HG02852 (cell line): ENCODE measurements around the gene FGF8.

Experiments
- ATAC-seq: cut with Tn5 transposase; IDR thresholded peaks from one replicate; pipeline ENCODE4 v1.9.1; 2021; ENCODE audit warnings: mild to moderate bottlenecking, moderate library complexity; ENCODE audit not compliant: unreplicated experiment

Gene FGF8

DNA sequence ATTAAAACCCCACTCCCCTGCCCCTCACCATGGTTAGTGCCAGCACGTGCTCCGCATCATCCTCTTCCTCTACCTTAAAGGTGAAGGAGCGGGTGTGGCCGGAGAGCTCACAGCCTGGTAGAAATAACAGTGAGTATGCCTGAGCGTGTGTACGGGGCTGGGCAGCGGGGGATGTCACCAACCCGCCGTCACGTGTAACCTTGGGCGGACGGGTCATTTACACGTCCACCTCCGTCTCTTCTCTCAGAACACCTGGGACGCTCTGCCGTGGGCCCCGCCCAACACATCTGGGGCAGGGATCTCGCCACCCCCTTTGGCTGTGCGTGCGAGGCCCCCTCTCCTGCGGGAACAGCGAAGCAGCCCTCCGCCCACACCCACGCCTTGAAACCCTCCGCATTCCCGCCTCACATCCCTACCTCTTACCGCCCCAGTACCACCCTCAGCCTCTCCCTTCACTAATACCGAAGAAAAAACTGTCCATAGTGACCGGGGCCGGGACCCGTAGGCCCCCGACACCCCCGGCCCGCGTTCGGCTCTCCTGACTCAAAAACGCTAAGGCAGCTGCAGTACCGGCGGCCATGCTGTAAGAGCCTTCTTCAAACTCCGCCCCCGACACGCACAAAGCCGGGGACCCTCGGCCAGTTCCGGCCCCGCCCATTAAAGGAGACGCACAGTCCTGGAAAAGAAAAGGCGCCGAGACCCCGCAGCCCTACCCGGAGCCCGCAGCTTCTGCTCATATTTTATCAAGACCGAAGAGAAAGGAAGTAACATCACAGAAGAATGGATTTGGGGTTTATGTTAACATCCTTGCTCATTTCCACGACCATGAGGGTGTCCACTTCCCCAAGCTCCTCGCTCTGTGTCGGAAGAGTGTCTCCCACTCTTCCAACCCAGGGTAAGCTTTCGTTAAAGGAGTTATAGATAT is 7.2 kb upstream of the FGF8 start, which contains the start of gene NPM3:
Gene NPM3, minus strand, starts transcription at position 636 of the 925 bp plus-strand sequence. Its CDS starts 56 bp downstream, at position 580.
- ATAC-seq = peak; percentile 73

DNA sequence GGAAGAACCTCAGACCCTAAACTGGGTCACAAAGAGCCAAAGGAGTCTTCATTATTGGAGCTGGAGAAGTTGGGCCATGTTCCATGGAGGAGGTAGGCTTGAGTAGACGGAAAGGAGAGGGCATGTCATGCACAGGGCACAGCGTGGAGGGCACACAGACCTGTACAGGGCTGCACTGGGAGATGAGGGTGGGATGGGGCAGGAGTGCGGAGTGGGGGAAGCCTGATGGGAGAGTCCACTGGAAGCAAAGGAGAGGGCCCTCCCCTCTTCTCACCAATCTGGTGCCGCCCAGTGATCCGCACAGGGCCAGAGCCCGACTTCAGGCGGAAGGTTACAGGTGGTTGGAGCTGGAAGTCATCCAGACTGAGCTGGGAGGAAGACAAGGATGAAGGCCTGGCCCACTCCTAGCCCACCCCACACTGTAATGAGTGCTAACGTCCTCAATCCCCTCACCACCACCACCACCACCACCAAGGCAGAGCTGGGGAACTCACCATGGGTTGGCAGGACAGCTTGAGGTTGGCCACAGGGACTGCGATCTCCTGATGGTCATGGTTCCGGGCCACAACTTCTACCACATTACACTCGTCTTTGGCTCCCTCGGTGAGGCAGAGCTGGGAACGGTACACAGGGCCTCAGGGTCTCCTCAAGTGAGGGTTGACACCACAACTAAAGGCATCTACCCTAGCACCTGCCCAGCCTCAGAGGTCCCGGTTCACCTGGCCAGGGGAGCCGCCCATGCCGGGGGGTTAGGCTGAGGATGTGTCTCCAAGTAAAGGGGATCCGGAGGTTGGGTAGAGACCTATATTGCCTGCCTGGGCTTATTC is 6.3 kb upstream of the FGF8 start:
- ATAC-seq = no peak

DNA sequence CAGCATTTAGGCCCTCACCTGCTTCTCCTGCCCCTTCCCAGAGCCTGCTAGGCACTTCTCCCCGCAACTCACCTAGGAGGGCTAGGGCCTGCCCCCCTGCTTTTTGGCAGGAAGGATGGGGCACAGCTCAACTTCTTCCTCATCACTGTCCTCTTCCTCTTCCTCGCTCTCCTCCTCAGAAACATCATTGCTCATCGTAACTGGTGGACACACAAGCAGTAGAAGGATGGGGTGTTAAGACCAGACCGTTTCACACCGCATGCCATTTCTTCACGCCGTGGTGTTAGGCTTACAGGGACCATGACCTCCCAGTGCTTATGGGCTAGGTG is 5.7 kb upstream of the FGF8 start:
- ATAC-seq = no peak

DNA sequence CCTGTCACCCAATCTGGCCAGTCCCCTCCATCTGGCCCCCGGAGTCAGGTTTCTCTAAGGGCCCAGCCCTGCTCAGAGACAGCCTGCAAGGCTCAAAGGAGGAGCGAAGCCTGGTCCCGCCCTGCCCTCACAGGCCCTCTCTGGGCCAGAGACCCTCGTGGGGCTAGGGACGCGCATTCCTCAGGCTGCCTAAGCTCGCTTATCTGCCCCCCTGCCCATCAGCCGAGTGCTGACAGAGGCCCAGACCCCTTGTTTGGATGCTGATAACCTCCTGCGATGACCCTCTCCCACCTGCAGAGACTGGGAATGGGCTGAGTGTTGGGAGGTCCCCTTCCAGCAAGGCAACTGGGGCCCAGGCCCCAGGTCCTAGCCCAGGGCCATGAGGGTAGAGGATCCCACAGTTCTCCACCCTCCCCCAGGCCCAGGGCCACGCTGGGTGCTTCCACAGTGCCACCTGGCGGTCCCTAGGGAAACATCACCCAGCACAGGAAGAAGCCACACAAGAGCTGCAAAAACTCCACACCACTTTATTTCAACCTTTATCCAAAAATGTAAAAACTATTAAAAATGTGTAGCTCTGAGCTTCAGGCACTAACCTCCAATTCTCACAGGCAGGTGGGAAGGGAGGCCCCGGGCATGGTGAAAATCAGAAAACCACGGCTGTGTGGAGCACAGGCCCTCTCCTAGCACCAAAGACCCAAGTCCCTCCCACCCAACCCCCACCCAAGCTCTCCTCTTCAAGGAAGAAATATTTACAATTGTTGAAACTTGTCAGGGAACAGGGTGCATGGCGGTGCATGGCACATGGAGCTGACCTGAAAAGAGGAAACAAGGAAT is 5.1 kb upstream of the FGF8 start:
- no peak for ATAC-seq

DNA sequence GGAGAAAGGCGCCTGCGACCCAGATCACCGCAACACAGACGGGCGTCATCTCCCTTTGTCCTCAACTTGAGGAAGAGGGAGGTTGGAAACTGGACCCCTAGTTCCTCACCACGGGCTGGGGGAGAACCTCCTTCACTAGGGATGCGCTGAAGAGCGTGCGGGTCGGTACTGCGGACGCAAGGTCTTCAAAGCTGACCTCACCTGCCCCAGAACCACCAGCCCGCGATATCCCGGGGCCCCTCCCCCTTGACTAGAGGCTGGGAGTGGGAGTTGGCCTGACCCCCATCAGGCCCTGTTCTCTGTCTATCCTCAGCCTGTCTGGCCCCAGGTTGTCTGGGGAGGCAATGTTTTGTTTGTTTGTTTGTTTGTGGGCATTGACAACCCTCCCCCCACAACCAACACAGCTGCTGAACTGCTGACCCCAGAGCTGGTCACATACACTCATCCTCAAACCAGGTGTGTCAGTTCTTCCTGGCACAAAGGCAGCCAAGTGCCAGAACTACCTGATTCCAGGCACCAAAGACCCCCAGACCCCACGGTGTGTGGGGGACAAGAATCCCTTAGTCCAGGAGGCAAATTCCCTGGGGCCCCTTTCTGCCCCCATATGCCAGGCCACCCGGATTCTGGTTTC is 4.4 kb upstream of the FGF8 start:
- ATAC-seq = no peak

DNA sequence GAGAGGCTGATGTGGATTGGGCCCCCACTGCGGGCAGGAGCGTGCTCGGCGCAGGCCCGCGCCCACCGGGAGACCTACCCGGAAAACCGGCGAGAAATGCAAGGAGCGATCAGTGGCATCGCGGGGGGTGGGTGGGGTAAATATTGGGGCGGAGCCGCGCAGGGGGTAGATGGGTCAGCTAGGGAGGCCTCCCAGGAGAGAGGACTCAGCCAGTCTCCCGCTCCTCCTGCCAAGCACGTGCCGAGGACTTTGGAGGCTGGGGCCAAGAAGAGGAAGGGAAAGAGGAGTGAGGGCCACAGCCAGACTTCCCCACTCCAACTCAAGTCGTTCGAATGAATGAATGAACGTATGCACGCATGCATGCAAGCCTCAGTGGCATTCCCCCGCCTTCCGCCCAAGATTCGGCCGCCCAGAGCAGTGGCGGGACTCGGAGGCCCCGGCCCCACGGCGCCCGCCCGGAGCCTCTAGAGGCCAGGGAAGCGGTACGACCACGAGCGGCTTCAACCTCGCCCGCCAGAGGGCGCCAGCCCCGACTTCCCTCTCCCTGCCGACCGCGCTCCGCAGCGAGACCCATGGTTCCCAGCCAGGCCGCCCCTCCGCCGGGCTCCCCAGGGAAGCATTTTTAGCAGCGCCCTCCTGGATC is 3.8 kb upstream of the FGF8 start:
- peak; percentile 43 for ATAC-seq

DNA sequence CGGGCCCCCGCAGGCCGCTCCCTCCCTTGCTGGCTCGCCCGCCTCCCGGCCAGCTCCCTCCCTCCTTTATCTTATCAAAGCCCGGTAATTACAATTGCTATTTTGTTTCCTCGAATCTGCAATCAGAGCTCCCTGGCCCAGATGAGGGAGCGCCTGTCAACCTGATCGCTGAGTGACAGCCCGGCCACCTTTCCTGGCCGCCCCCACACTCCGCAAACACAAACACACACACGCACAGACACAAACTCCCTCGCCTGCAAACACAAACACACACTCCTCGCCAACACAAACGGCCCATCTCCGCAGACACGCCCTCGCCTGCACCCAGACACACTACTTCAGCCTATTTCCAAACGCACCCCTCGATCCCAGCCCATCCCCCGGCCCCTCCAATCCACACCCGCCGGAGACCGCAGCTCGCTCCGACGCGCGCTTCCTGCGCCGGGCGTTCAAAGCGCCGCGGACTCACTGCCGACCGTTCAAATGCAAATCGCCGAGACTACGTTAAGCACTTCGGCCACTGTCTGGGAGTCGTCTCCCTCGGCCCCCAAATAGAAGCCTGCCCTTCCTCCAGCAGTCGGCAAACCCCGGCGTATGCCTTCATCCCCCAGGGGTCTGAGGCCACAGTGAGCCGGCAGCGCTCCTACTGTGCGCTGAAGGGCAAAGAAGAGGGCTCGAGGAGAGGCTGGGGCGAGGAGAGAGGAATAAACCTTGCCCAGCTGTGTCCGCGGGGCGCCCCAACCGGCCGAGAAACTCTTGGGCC is 3.0 kb upstream of the FGF8 start:
- no peak for ATAC-seq

DNA sequence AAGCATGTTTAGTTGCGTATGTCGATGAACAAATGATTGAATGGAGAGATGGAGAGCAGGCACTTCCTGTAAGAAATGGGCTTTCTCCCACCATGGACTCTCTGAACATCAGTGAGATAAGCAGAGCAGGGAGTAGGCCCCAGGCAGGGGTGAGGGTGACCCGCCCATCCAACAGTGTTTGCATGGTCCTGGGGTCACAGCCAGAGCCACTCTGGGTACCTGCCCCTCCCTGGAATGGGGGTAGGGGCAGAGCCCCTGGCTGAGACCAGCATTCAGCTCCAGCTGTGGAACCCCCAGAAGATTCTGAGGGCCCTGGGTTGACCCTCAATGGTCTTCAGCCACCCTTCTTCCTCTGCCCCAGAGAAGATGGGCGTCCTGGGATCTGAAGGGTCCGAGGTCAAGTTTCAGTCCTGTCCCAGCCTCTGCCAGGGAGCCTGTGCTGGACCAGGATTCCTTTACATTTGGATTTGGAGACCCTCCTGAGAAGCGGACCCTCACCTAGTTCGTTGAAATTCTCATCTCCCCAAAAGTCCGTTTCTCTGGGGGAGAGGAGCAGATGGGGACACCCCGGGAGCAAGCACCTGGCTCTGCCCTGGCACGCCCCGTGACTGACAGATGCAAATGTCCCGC is 2.4 kb upstream of the FGF8 start:
- ATAC-seq = no peak

DNA sequence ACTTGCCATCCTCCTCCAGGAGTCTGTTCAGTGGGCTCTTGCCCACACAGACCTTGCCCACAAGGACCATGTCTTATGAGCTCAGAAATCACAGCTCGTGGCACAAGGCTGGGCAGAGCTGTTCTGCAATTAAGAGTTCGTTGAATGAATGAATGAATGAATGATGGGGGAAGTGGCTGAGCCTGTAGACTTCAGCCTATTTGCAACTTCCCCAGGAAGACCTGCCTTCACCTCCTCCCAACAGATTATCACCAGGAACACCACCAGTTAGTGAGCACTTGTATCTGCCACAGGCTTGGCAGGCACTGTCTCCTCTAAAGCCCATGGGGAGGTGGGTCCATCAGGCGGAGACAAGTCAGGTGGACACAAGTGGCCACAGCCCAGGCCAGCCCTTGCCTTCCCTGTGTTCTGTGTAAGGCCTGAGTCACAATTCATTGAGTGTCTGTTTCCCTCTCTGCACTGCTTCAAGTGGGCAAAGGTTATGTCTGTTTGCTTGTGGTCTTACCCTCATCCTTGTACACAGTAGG is 1.8 kb upstream of the FGF8 start:
- ATAC-seq = no peak

DNA sequence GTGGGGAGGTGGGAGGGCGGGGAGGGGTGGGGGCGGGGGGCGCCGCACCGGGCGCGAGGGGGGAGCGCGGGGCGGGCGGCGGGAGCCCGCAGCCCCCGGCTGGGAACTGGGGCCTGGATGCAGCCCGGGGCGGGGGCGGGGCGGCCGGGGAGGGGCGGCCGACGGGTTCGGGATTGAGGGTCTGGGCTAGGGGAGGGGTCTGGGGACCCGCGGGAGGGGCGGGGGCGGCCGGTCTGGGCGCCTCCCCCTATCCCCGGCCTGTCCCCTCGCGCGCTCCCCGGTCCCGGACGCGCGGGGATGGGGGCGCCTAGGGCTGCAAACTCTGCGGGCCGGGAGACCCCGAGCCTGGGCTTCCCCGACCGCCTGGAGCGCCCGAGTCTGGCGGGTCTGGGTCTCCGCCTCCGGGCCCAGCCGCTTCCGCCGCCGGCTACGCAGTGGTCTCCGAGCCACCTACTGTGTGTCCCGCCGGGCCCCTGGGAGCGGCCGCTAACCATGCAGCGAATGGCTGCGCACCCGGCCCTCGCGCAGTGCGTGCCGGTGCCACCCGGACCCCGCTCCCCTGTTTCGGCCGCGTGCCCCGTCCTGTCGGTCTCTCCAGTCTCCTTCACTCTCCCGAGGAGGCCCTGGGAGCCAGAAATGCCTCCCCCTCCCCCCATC is 375 bp upstream of the FGF8 start:
- no peak for ATAC-seq

DNA sequence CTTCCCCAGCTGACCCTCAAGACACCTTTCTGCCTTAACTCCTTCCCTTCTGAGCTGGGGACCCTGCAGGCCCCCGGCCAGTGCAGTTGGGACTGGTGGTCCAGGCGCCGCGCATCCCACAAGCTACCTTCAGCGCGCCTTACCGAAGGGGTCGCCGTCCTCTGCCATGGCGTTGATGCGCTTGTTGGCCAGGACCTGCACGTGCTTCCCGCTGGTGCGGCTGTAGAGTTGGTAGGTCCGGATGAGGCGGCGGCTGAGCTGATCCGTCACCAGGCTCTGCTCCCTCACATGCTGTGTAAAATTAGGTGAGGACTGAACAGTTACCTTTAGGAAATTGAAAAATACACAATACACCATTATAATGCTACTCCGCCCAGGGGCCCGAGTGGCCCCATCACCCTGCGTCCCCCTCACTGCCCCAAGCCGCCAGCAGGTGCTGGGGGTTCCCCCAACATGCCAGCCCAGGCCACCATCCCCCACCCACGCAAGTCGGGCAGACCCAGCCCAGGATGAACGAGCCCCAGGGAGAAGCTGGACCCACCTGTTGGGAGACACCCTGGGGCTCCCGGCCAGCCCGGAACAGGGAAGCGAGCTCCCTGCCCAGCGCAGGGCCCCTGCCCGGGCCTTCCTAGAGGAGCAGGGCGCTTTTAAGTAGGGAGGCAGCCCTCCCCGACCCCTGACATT is 1.2 kb downstream of the FGF8 start:
- no peak for ATAC-seq

DNA sequence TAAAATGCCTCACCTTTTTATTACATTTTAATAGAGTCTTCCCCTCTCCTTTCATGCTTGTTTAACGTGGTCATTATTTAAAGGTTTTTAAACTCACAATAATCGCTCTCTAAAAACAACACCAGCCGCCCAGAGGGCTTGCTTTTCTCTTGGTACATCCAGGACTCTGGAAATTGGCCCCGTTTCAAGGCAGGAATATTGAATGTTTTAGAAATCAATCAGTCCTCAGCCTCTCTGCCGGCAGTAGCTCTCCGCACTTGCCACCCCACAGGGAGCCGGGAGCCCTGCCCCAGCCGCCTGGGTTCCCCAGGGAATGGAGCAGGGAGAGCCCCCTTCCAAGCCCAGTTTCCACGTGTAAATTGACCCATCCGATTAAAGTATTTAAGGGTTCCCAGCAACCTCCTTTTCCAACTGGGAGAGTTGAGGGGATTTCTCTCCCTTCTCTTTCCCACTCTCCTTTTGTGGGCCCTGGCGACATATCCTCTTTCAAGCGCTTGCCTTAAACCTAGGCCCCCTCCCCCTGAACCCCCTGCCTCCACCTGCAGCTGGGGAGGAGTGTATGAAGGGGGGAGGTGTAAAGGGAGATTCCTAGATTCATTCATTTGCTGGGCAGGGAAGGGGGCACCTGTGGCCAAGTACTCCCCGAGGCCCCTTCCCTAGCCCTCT is 1.9 kb downstream of the FGF8 start:
- ATAC-seq = no peak

DNA sequence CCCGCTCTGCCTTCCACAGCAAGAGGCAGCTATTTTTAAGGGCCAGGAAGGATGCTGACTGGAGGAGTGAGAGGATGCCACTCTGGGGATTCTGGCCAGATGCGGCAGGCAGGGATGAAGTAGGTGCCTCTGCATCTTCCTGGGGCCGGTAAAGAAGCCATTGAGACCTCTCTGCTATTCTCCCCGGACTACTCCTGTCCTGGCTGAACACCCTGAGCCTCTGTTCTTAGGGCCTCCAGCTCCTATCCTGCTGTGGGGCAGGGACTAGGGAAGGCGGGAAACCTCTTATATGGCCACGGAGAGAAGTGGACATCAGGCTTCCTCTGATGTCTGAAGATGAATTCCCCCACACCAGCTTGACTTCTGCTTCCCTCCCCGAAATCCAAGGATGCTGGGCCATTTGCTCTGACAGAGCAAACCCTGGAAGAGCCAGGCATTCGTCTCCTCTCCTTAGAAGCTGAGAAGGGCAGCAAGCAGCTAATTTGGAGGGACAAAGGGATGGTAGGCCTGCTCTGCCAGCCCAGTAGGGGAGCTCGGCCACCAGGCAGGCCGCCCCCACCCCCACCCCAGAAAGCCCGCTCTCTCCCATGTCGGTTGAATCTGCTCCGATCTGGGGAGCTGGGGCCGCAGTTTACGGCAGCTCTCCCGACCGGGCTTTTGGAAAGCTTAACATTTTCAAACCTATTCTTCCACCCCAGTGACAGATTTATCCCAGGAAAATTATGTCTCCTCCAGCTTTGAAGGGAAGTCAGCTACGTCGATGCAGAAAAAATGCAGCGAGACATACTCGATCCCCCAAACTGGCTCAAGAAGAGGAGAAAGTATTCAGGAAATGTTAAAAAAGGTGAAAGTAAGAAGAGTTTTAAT is 2.8 kb downstream of the FGF8 start:
- no peak for ATAC-seq

DNA sequence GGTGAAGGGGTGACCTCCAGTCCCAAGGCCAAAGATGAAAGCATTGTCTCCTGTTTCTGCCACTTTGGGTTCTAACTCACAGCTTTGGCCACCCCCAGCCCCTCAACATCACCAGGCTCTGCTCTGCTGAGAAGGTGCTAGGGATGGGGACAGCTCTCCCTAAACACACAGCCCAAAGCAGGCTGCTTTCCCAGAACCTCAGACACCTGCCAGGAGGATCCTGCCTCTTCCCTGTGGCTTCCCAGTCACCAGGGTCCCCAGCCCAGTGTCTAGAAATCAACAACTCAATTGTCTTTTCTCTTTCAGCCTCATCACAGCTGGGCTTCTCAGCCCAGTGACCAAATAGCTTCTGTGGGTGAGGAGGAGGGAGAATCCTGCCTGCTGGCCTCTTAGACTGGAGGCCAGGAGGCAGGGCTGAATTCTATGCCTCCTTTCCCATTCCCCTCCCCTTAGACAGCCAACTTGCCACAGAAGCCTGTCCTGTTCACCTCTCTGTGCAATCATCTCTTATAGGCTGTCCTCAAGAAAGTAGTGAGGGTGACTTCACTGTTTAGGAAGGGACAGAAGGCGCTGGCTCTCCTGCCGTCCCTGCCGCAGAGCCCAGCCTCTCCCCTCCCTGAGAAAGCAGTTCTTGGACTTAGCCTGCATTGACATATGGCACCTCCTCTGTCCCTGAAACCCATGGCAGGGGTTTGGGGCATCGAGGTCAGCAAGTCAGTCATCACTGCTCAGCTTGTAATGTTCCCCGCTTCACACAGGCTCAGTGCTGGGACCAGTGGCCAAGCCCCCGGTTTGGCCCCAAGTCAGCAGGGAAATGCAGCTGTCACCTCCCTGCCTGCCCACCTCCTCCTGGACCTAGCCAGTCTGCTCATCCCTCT is 3.7 kb downstream of the FGF8 start:
- ATAC-seq = no peak

DNA sequence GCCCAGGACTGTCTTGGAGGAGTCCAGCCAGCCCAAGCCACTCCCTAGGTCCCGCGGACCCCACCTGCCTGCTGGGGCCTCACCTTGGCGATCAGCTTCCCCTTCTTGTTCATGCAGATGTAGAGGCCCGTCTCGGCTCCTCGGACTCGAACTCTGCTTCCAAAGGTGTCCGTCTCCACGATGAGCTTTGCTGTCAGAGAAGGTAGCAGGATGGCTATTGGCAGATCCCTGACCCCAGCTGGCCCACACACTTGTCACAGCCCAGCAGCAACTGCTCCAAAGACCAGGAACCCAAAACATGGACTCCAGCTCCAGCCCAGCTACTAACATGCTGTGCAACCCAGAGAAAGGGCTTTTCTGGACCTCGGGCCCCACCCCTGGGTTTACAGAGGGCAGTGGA is 4.5 kb downstream of the FGF8 start:
- ATAC-seq = no peak
